OCI-LY1 (cell line): ENCODE data around the gene RPLP2.

ENCODE experiments used
- H2AFZ ChIP-seq: fragments of 200-600 bp; sonication (generic), shearing (Covaris generic); 2 replicates; pipeline ENCODE4 v1.6.0; 2014; ENCODE audit warnings: antibody characterized with exemption, mild to moderate bottlenecking, low read length
- H3F3A ChIP-seq: fragments of 200-600 bp; sonication (generic), shearing (Covaris generic); 2 replicates; pipeline ENCODE4 v1.6.0; 2014; ENCODE audit warnings: mild to moderate bottlenecking, antibody characterized with exemption, low read length, moderate library complexity; ENCODE audit not compliant: insufficient read depth
- H3K27ac ChIP-seq: fragments of 200-600 bp; sonication (generic); 2 replicates; pipeline ENCODE4 v1.5.1; 2014; ENCODE audit warnings: low read length, mixed run types, mild to moderate bottlenecking, low read depth; ENCODE audit not compliant: poor library complexity, severe bottlenecking
- H3K27me3 ChIP-seq: fragments of 200-600 bp; sonication (generic); 2 replicates; pipeline ENCODE4 v1.6.0; 2014; ENCODE audit warnings: antibody characterized with exemption, mild to moderate bottlenecking, low read length, moderate library complexity; ENCODE audit not compliant: insufficient read depth
- H3K36me3 ChIP-seq: fragments of 200-600 bp; sonication (generic); 2 replicates; pipeline ENCODE4 v1.6.1; 2014; ENCODE audit warnings: mild to moderate bottlenecking, antibody characterized with exemption, low read length, moderate library complexity, mixed read lengths; ENCODE audit not compliant: insufficient read depth
- H3K4me1 ChIP-seq: fragments of 200-600 bp; sonication (generic); 2 replicates; pipeline ENCODE4 v1.5.1; 2014; ENCODE audit warnings: mild to moderate bottlenecking, low read length, moderate library complexity; ENCODE audit not compliant: insufficient read depth, severe bottlenecking
- H3K4me2 ChIP-seq: fragments of 200-600 bp; sonication (generic), shearing (Covaris generic); 2 replicates; pipeline ENCODE4 v1.6.1; 2014; ENCODE audit warnings: low read length
- H3K4me3 ChIP-seq: fragments of 200-600 bp; sonication (generic); 2 replicates; pipeline ENCODE4 v1.5.1; 2014; ENCODE audit warnings: low read length, low read depth, mild to moderate bottlenecking, mixed read lengths; ENCODE audit not compliant: poor library complexity, severe bottlenecking
- H3K79me2 ChIP-seq: fragments of 200-600 bp; shearing (Covaris generic); 2 replicates; pipeline ENCODE4 v1.6.1; 2016; ENCODE audit warnings: mixed run types, low read length, mixed read lengths; ENCODE audit not compliant: insufficient read depth
- H3K9ac ChIP-seq: fragments of 200-600 bp; sonication (generic), shearing (Covaris generic); 2 replicates; pipeline ENCODE4 v1.6.1; 2014; ENCODE audit warnings: mild to moderate bottlenecking, low read length, mixed read lengths
- H3K9me2 ChIP-seq: fragments of 200-600 bp; sonication (generic), shearing (Covaris generic); 2 replicates; pipeline ENCODE4 v1.6.1; 2014; ENCODE audit warnings: low read depth, mild to moderate bottlenecking, low read length, mixed read lengths
- H3K9me3 ChIP-seq: fragments of 200-600 bp; shearing (Covaris generic); 2 replicates; pipeline ENCODE4 v1.6.1; 2014; ENCODE audit warnings: low read length, mixed read lengths
- H4K20me1 ChIP-seq: fragments of 200-600 bp; sonication (generic), shearing (Covaris generic); 2 replicates; pipeline ENCODE4 v1.6.0; 2016; ENCODE audit warnings: mild to moderate bottlenecking, low read length; ENCODE audit not compliant: insufficient read depth
- EZH2 ChIP-seq: fragments of 200-600 bp; sonication (generic), shearing (Covaris generic); IDR thresholded peaks from 2 replicates; pipeline ENCODE4 v1.8.0; 2017; ENCODE audit warnings: borderline replicate concordance, mixed run types, mild to moderate bottlenecking, antibody characterized with exemption, low read length, moderate library complexity, mixed read lengths
- TF ChIP-seq, protein P1 (sequence below): fragments of 200-600 bp; sonication (generic), shearing (Covaris generic); IDR thresholded peaks from 2 replicates; pipeline ENCODE4 v1.5.1; 2017; ENCODE audit warnings: mild to moderate bottlenecking, antibody characterized with exemption, low read length, moderate library complexity, mixed read lengths

The RPLP2 gene

DNA sequence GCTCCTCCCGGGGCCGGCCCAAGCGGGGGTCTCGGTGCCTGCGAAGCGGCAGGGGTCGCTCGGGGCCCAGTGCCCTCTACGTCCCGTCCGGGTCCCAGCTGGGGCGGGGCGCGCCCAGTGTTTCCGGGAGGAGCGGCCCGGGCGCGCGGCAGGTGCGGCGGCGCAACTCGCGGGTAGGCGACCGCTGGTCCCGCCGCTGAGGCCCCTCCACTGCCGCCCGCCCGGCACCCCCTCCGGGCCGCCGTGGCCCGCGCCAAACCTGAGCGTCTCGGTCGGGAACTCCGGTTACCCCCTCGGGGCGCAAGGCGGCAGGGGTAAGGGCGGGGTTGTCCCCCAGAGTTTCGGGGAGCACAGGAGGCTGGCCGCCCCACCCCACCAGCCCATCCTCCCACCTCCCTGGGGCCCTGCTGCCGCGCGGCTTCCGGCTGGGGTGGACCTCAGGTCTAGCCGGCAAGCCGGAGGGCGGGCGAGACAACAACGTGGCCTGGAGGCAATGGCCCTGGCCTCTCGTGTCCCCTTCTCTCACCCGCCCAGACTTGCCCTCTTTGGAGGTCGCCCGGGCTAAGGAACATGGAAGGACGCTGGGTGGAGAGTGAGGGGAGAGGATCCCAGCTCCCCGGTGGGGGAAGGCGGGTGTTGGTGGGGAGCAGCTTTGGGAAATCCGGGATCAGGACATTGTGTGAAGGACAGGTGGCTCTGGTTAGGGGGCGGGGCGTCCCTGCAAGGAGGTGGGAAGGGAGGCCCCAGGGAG is 17.6 kb downstream of the RPLP2 start:
- Histone ChIP-seq H3K36me3 (peaks cover 14% of the 10 kb centered on the region), H3K79me2 (no peaks in the 10 kb centered on the region), H3K9ac (peak overlapping the region; percentile 42; the same call in 1 of the 2 replicates), H3K4me3 (peak overlapping the region; percentile 52), H3F3A (no peaks in the 10 kb centered on the region), H3K27ac (no peak overlapping the region), H4K20me1 (no peaks in the 10 kb centered on the region), H3K4me1 (peaks cover 31% of the 10 kb centered on the region), H3K27me3 (peaks cover 22% of the 10 kb centered on the region), H3K4me2 (peak overlapping the region; percentile 73), H3K9me2 (no peaks in the 10 kb centered on the region), H2AFZ (no peak overlapping the region), H3K9me3 (no peaks in the 10 kb centered on the region)
- TF ChIP-seq, protein P1, sequence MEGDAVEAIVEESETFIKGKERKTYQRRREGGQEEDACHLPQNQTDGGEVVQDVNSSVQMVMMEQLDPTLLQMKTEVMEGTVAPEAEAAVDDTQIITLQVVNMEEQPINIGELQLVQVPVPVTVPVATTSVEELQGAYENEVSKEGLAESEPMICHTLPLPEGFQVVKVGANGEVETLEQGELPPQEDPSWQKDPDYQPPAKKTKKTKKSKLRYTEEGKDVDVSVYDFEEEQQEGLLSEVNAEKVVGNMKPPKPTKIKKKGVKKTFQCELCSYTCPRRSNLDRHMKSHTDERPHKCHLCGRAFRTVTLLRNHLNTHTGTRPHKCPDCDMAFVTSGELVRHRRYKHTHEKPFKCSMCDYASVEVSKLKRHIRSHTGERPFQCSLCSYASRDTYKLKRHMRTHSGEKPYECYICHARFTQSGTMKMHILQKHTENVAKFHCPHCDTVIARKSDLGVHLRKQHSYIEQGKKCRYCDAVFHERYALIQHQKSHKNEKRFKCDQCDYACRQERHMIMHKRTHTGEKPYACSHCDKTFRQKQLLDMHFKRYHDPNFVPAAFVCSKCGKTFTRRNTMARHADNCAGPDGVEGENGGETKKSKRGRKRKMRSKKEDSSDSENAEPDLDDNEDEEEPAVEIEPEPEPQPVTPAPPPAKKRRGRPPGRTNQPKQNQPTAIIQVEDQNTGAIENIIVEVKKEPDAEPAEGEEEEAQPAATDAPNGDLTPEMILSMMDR: no peak
- TF ChIP-seq EZH2: no peak

- peak within 1 kb of the TSS; percentile 42; the same call in 1 of the 2 replicates for H3K9ac ChIP-seq
- H3K9me3 ChIP-seq: no peaks in the 10 kb centered on the region
Measured at GRCh38 chr11:827897-828192, 18.1 kb downstream of the RPLP2 start, which contains the start of gene CRACR2B. CRACR2B (plus strand) TSS chr11:827919; CDS start chr11:828608, 689 bp downstream.

GRCh38 chr11:828506-829175 is 18.9 kb downstream of the RPLP2 start:
- Histone ChIP-seq H4K20me1 (no peaks in the 10 kb centered on the region), H2AFZ (no peak overlapping the region), H3K9me3 (no peaks in the 10 kb centered on the region), H3K4me1 (peaks cover 31% of the 10 kb centered on the region), H3K4me2 (no peak overlapping the region), H3K9me2 (no peaks in the 10 kb centered on the region), H3K36me3 (peaks cover 14% of the 10 kb centered on the region), H3K9ac (no peak overlapping the region), H3K79me2 (no peaks in the 10 kb centered on the region), H3K27ac (no peak overlapping the region), H3F3A (no peaks in the 10 kb centered on the region), H3K27me3 (peaks cover 22% of the 10 kb centered on the region), H3K4me3 (no peak overlapping the region)
- TF ChIP-seq, protein P1: no peak
- TF ChIP-seq EZH2: no peak

More at GRCh38 chr11:827897-828192, 18.1 kb downstream of the RPLP2 start, which contains the start of gene CRACR2B:
- Histone ChIP-seq H3K27ac (no peak within 1 kb of the TSS), H3K4me2 (peak within 1 kb of the TSS; percentile 73), H3K4me3 (peak within 1 kb of the TSS; percentile 52), H3K79me2 (no peaks in the 10 kb centered on the region), H3F3A (no peaks in the 10 kb centered on the region), H2AFZ (no peak within 1 kb of the TSS), H3K27me3 (peaks cover 22% of the 10 kb centered on the region), H4K20me1 (no peaks in the 10 kb centered on the region), H3K9me2 (no peaks in the 10 kb centered on the region), H3K36me3 (peaks cover 14% of the 10 kb centered on the region), H3K4me1 (peaks cover 31% of the 10 kb centered on the region)
- TF ChIP-seq, protein P1: no peak
- TF ChIP-seq EZH2: no peak
